ENCODE measurements around the gene KNCN. TPM values are rescaled to one million over a fixed set of nuclear protein-coding genes. Genes with fewer than 3 reads are reported as not detected.

The KNCN gene
- total RNA-seq, 1 donor from 2014 or later: not detected

- no peak for DNase-seq
Measured at GRCh38 chr1:46523496-46524353, 27.7 kb downstream of the KNCN start.

- no peak for DNase-seq
Measured at GRCh38 chr1:46522969-46523320, 28.5 kb downstream of the KNCN start.

- DNase-seq: no peak
Measured at GRCh38 chr1:46522184-46522968, 29.1 kb downstream of the KNCN start.

GRCh38 chr1:46521414-46521813 lies 30.0 kb downstream of the KNCN start:
- no peak for DNase-seq

GRCh38 chr1:46520063-46520911 lies 31.2 kb downstream of the KNCN start:
- no peak for DNase-seq

- DNase-seq: no peak
Measured at GRCh38 chr1:46519209-46519608, 32.2 kb downstream of the KNCN start.

- no peak for DNase-seq
Measured at GRCh38 chr1:46517932-46518498, 33.4 kb downstream of the KNCN start.

- no peak for DNase-seq
Measured at GRCh38 chr1:46517010-46517600, 34.3 kb downstream of the KNCN start.

- DNase-seq: no peak
Measured at GRCh38 chr1:46516200-46516950, 35.1 kb downstream of the KNCN start.

- DNase-seq: no peak
Measured at GRCh38 chr1:46515576-46515975, 35.9 kb downstream of the KNCN start.

GRCh38 chr1:46513536-46513935 lies 37.9 kb downstream of the KNCN start:
- DNase-seq: no peak

- DNase-seq: no peak
Measured at GRCh38 chr1:46512792-46513190, 38.7 kb downstream of the KNCN start.

- DNase-seq: no peak
Measured at GRCh38 chr1:46512135-46512791, 39.2 kb downstream of the KNCN start.

- DNase-seq: no peak
Measured at GRCh38 chr1:46510998-46511365, 40.5 kb downstream of the KNCN start.

- no peak for DNase-seq
Measured at GRCh38 chr1:46510341-46510997, 41.0 kb downstream of the KNCN start.

- DNase-seq: no peak
Measured at GRCh38 chr1:46508757-46509156, 42.7 kb downstream of the KNCN start.

GRCh38 chr1:46506470-46507219 lies 44.8 kb downstream of the KNCN start:
- no peak for DNase-seq

GRCh38 chr1:46503421-46503820 lies 48.0 kb downstream of the KNCN start:
- no peak for DNase-seq

GRCh38 chr1:46501528-46501927 lies 49.9 kb downstream of the KNCN start:
- DNase-seq: no peak

Data from skin of body (tissue), 2 donors.